SH-SY5Y (cell line): Measurements from ENCODE around the gene MSLN.

Source experiments
- GATA2 ChIP-seq: IDR thresholded peaks from 2 replicates; pipeline ENCODE4 v1.6.1; 2011; ENCODE audit warnings: mild to moderate bottlenecking, low read depth, low read length
- GATA3 ChIP-seq: IDR thresholded peaks from 2 replicates; pipeline ENCODE4 v1.6.1; 2011; ENCODE audit warnings: low read depth, mild to moderate bottlenecking, low read length, moderate library complexity

Gene MSLN

GRCh38 chr16:754656-755055, 5.9 kb upstream of the MSLN start:
- TF ChIP-seq GATA3, result no peak
- TF ChIP-seq GATA2, result no peak

GRCh38 chr16:756428-756827, 4.1 kb upstream of the MSLN start:
- TF ChIP-seq GATA3, result no peak
- TF ChIP-seq GATA2, result no peak

- no peak for TF ChIP-seq GATA3
These were observed 1.2 kb upstream of the MSLN start for GRCh38 chr16:759110-759910.

GRCh38 chr16:760065-760464, 469 bp upstream of the MSLN start:
- TF ChIP-seq GATA3, result no peak
- no peak for TF ChIP-seq GATA2

- TF ChIP-seq GATA3 (no peak), GATA2 (no peak)
These were observed 1.3 kb downstream of the MSLN start for GRCh38 chr16:761625-762513.

- TF ChIP-seq GATA2, result no peak
These were observed 2.2 kb downstream of the MSLN start for GRCh38 chr16:762595-763268.

- TF ChIP-seq GATA2, result no peak
- no peak for TF ChIP-seq GATA3
These were observed 3.0 kb downstream of the MSLN start for GRCh38 chr16:763369-764183.

GRCh38 chr16:764184-764750, 3.7 kb downstream of the MSLN start:
- TF ChIP-seq GATA2 (no peak), GATA3 (no peak)

GRCh38 chr16:764848-765487, 4.4 kb downstream of the MSLN start:
- TF ChIP-seq GATA2 (no peak), GATA3 (no peak)

- TF ChIP-seq GATA2 (no peak), GATA3 (no peak)
These were observed 4.9 kb downstream of the MSLN start for GRCh38 chr16:765488-765865.

GRCh38 chr16:766008-766819, 5.7 kb downstream of the MSLN start:
- TF ChIP-seq GATA3 (no peak), GATA2 (no peak)
